Skeletal muscle tissue (tissue), 2 donors: ENCODE results near the gene MUC22. TPM values are rescaled to one million over a fixed set of nuclear protein-coding genes. Genes with fewer than 3 reads are reported as not detected.

Source experiments
- small RNA-seq: library from RNA; depleted of rRNA; stranded (forward); fragments of <200 nt; gene quantifications from one replicate; pipeline ENCODE3, GENCODE V24; 2014
- total RNA-seq: library from RNA; depleted of rRNA; stranded (reverse); fragments of >200 nt; gene quantifications from one replicate; pipeline ENCODE4 v1.2.3, GENCODE V29; 2014

The MUC22 gene
- total RNA-seq, 1 donor from 2014 or later: not detected

Small RNA genes within 50 kb of the gene (small RNA-seq; reads per million reads assigned to genes)
- gene RNU6-1133P: not detected

Other genes with a start within 250 kb of the MUC22 start
- 40.7 TPM for gene DDR1, start 126.0 kb upstream of the MUC22 start, total RNA-seq
- 7.3 TPM for gene GTF2H4, start 102.3 kb upstream of the MUC22 start, total RNA-seq
- gene VARS2, start 96.2 kb upstream of the MUC22 start, total RNA-seq: 12.5 TPM
- not detected for gene SFTA2, start 78.3 kb upstream of the MUC22 start, total RNA-seq
- gene MUCL3, start 69.5 kb upstream of the MUC22 start, total RNA-seq: not detected
- gene MUC21, start 26.8 kb upstream of the MUC22 start, total RNA-seq: not detected
- gene C6orf15, start 102.1 kb downstream of the MUC22 start, total RNA-seq: not detected
- under 0.01 TPM for gene PSORS1C1, start 104.3 kb downstream of the MUC22 start, total RNA-seq
- gene CDSN, start 110.0 kb downstream of the MUC22 start, total RNA-seq: not detected
- not detected for gene PSORS1C2, start 128.6 kb downstream of the MUC22 start, total RNA-seq
- 9.9 TPM for gene CCHCR1, start 147.3 kb downstream of the MUC22 start, total RNA-seq
- gene TCF19, start 148.1 kb downstream of the MUC22 start, total RNA-seq: 8.4 TPM
- gene POU5F1, start 160.2 kb downstream of the MUC22 start, total RNA-seq: not detected